Tracheal epithelial cell (primary cell): Measurements from ENCODE around the gene FAM174A. TPM values are rescaled to one million over a fixed set of nuclear protein-coding genes. Genes with fewer than 3 reads are reported as not detected.

ENCODE experiments used
- total RNA-seq: library from RNA; depleted of rRNA; stranded (reverse); fragments of >200 nt; gene quantifications from 2 replicates; pipeline ENCODE4 v1.2.1, GENCODE V29; 2014

FAM174A gene
- total RNA-seq, result 59.0 and 69.4 TPM in 2 replicates

GRCh38 chr5:100535060-100536005 is at the start of gene FAM174A:
Gene FAM174A (plus strand): TSS chr5:100535374. CDS start chr5:100535531, 157 bp downstream.

